SIG-M5 (cell line): ENCODE measurements around the gene NPDC1.

Source experiments
- DNase-seq: peaks from one replicate; lab custom pipeline; 2025; lab: John Stamatoyannopoulos, UW

Gene NPDC1

DNA sequence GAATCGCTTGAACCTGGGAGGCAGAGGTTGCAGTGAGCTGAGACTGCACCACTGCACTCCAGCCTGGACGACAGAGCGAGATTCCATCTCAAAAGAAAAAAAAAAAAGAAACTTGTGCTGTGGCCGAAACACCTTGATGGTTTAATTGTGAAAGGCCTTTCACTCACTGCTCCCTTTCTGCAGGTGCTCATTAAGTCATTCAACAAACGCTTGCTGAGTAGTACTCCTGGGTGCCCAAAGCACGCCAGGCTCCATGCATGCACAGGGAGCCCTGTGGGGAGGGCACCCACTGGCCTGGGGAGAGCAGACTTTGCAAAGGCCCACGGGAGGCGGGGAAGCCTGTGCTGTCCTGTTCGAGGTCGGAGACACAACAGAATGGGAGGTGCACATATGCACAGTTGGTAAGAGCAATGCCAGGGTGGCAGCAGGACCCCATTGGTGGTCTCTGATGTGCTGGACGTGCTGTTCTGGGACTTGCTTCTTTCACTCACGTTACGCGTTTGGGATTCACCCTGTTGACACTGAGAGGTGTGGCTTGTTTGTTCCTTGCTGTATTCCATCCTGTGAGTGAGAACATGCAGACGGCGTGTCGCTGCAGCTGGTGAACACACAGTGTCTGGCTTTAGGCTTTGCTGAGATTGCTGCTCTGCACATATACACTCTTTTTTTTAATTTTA, 10.9 kb upstream of the NPDC1 start:
- DNase-seq: no peak

DNA sequence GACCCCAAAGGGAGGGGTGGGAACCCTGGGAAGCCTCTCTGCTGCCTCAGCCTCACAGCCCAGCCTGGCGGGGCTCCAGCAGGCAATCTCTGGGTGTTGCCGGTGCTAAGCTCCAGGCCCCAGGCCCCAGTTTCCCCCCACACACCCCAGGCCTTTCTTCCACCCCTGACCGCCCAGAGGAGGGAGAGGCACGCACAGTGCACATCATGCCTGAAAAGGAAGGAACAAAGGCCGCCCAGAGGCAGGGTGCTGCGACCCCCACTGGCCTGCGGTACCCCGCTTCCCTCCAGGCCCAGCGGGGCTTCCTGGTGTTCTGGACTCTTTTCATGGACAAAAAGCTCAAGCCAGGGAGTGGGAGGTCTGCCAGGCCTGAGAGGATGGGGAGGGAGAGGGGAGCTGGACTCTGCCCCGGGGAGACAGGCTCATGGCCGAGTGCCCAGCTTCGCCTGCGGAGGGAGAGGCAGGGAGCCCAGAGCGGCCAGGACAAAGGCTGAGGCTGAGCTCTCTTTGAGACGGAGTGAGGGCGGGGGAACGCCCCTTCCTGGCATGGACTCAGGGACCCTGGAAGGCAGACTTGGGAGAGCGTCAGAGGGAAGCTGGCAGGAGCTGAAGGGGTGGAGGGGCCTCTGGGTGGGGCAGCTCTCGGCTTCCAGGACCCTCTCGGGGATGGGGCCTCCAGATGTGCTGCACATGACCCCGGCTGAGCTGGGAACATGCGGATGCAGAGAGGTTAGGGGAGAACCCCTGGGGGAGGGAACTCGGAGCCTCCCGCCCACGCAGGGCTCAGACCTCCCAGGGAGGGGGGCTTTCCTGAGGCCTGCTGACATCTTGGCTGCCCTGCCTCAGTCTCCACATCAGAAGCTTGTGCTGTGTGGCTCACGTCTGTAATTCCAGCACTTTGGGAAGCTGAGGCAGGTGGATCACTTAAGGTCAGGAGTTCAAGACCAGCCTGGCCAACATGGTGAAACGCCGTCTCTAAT, 9.7 kb upstream of the NPDC1 start:
- DNase-seq: no peak

DNA sequence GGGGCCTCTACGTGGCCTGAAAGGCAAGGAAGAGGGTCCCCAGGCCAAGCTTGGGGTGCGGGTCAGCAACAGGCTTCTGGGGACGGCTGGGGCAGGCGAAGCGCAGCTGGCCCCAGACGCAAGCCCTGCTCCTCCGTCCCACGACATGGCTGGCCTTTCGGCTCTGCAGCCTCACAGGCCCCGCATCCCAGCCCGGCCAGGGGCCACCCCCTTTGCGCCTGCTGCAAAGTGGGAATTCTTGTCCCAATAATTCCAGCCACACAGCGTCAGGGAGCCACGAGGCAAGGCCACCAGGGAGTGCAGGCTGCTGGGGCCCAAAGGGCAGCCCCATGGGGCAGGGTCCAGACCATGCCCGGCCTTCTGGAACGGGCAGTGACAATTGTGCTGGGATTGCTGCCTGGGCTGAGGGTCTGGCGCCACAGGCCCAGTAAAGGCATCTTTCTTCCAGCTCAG, 9.0 kb upstream of the NPDC1 start:
- no peak for DNase-seq

DNA sequence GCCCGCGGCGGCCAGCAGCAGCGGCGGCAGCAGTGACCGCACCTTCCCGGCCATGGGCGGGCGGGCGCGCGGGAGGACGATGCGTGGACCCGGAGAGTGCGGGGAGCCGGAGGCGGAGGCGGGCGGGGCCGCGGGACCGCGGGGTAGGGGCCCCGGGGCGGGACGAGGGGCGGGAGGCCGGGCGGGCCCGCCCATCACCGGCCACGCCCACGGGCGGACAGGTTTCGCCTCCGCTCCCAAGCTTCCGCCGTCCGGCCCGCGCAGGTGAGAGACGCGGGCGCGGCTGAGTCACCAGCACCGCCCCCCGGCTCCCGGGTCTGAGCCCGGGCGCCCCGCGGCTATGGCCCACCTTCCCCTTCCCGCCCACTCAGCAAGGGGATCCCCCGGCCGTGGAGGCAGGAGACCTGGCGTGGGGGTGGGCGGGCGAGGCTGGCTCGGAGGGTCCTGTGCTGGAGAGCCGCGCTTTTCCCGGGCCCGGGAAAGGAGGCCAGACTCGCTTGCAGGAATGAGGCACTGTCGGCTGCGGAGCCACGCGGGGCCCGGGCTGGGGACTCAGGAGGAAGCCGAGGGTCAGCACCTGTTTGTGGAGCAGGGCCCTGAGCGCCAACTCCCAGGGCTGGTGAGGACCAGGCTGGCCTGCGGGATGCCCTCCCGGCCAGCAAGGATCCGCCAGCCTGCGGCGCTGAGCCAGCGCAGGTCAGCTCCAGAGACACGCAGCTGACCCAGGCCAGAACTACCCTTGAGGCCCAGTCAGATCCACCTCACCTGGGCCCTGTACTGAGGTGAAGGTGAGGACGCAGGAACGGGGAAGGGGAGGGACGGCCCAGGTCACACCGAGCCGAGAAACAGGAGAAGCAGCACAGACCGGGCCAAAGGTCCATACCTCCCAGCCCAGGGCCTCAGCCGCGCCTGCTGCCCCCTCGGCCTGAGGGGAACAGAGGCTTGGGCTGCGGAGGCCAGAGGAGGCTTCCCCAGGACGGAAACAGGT, 8.3 kb upstream of the NPDC1 start, which contains the start of gene ENTPD2:
ENTPD2 (minus strand) TSS at position 118 of the 988 bp plus-strand sequence; CDS start at position 54, 64 bp downstream.
- DNase-seq: no peak

DNA sequence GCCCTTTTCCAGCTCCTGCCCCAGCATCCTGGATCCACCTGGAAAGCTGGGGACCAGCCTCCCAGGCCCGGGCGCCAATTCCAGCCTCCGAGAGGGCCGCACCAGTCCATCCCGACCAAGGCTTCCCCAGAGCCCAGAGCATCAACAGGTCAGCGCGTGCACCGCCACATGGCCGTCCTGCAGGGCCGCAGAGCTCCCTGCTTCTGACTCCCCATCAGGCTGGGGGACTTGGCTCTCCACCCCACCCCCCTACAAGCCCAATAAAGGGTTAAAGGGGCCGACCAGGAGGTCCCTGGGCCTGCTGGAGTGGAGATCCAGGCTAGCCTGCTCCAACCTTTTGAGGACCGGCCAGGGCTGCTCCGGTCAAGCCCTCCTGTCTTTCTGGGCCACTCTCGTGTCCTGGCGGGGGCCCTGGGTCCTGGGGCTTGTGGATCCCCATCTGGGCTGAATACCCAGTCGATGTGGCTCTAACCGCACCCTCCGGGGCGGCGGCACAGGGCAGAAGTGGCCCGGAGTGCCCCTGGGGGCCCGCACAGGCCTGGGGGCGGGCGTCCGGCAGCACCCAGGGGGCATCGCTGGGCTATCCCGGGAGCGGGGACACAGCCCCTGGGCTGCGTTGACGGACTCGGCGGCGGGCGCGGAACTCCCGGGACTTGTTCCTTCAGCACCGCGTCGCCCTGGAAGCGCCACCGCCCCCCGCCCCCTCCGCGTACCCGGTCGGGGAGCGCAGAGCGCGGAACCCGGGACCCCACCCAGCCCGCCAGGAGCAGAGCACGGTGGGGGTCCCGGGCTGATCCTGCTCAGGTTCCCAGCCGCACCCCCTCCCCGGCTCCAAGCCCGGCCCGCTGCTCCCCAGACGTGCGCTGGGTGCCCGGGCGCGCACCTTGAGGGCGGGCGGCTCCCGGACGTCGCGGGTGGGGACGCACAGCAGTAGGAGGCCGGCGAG, 7.3 kb upstream of the NPDC1 start:
- no peak for DNase-seq

GRCh38 chr9:137052293-137052692, 6.3 kb upstream of the NPDC1 start:
- DNase-seq: no peak

DNA sequence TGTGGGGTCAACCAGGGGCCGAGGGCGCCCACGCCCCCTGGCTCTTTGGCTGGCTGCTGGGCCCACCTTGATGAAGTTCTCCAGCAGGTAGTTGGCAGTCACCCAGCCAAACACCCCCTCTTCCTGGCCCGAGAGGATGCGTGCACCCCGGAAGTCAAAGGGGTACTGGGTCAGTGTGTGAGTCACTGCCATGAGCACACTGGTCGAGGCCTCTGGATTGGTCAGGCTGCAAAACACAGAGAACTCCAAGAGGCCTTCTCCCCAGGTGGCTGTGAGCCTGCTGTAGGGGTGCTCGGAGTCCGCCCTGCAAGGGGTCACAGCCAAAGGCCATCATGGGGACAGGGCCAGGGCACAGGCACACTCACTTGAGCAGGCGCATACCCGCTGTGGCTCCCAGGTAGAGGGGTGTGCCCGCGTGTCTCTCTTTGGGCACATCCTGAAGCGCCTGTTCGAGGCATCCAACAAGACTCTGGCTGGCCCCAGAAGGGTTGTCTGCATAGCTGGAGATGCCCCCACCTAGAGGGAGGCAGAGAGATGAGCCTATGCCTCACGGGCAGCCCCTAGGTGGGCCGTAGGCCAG, 5.3 kb upstream of the NPDC1 start:
- DNase-seq: no peak

GRCh38 chr9:137050570-137050969, 4.6 kb upstream of the NPDC1 start:
- no peak for DNase-seq

GRCh38 chr9:137049544-137050449, 3.8 kb upstream of the NPDC1 start:
- no peak for DNase-seq

- no peak for DNase-seq
Observed at GRCh38 chr9:137048655-137049543, 2.9 kb upstream of the NPDC1 start.

DNA sequence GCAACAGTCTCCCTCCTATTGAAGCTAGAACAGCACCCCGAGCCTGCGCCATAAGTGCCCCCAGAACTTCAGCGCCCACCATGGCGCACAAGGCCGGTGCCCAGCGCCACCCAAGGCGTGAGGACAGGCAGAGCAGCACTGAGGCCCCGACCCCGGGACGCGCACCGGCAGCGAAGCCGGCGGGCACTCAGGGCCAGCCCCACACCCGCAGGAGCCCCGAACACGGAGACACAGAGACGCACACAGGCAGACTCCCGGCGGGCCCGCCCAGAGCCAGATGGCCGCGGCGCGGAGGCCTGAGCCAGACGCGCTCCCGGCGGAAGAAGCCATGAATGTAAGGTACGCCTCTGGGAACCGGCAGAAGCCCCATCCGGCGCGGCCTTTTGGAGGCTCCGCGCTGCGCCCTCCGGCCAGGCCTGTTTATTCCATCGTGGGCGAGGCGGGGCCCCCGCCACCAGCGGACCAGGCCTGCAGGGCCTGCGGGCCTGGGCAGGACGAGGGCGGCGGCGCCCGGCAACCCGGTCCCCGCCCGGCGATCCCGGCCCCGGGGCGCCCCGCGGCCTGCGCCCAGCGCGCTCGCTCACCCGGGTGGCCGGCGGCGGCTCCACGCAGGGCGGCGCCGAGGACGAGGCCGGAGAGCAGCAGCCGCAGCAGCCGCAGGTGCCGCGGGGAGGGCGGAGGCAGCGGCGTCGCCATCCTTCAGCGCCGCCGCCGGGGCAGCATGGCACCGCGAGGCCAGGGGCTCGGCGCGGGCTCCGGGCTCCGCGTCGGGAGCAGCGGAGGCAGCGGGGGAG, 486 bp downstream of the NPDC1 start:
- no peak for DNase-seq

DNA sequence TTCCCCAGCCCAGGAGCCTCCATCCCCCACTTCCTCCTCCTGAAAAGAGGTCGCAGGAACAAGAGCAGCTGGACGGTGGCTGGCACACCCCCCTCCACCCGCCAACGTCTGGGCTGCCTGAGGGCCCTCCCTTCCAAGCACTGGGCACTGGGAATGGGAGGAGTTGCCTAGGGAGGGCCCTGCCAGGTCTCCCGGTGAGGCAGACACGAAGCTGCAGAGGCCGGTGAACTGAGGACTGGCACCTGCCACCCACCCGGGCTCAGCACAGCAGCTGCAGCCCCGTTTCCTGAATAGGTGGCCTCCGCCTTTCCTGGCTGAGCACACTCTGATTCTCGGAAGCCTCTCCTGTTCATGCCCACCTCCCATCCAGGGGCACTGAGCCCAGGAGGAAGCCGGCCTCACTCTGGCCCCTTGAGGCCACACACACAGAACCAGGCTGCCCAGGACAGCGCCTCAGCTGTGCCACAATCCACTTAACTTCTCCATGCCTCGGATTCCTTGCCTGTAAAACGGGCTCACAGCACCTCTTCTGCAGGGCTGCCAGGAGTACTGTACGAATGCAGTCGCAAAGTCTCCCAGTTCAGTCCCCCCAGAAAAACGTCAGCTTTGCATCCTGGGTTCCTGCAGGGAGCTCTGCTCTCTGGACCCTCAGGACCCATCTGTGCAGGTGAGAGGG, 1.3 kb downstream of the NPDC1 start:
- DNase-seq: no peak

DNA sequence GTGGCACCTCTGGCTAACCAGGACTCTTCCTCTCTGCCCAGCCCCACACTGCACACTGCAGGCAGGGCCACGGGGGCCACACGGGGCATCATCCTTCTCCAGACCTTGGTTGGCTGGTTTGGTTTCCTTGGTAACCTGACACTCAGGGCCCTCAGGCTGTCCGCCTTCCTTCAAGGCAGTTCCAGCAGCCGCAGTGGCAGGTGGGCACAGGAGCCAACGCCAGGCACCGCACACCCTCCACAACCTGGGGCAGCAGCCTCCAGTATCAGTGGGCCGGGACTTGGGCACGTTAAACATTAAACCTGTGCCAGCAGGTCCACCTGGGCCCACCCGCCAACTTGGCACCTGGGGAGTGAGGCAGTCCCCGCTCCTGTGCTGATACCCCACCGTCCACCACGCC, 1.9 kb downstream of the NPDC1 start:
- no peak for DNase-seq

DNA sequence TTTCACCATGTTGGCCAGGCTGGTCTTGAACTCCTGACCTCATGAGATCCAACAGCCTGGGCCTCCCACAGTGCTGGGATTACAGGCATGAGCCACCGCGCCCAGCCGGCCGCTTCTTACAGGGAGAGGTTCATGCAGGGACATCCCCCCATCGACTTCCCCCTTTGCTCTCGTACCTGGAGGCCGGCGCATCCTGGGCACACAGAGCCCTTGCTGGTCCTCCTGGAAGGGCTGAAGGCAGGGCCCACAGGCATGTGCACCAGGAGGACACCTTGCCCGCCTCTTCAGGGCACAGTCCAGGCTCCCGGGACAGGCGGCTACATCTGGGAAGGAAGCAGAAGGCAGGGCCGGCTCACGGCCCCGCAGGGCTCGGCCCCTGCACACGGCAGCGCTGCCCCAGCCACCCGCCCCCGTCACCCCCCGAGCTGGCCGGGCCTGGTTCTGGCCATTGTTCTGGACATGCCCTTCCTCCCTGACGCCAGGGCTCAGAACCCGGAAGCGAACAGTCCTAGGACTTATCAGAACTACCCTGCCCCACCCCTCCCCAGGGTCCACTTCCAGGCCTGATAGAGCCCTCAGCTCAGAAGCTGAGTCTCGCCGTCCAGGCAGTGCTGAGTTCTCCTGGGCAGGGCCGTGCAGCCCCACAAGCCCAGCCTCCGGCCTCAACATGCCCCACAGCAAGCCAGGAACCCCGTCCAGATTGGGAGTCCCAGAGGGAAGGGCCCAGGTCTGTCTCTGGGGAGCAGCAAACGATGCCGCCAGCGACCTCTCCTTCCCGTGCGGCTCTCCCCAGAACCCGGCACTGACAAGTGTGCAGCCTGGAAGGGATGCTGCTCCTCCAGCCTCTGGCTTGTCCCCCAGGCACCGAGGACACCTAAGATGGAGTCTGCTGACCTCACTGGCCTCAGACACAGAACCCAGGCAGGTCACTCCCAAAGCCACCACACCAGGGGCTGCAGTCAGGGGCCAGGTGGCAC, 2.9 kb downstream of the NPDC1 start:
- DNase-seq: no peak

GRCh38 chr9:137041124-137041523, 4.9 kb downstream of the NPDC1 start:
- no peak for DNase-seq

- no peak for DNase-seq
Observed at GRCh38 chr9:137040568-137040967, 5.4 kb downstream of the NPDC1 start.
